WTC11 (cell line): ENCODE data around the gene PTPRU.

Source experiments
- CTCF ChIP-seq: fragments of 200-600 bp; IDR thresholded peaks from 2 replicates; pipeline ENCODE4 v1.8.0; 2022; ENCODE audit warnings: antibody characterized with exemption
- SMAD3 ChIP-seq: sonication (generic); formaldehyde crosslinking; IDR thresholded peaks from 2 replicates; pipeline ENCODE4 v1.8.0; 2022; ENCODE audit warnings: missing genetic modification reagents, mild to moderate bottlenecking, borderline replicate concordance

GRCh38 chr1:29342351-29342750 is 106.0 kb downstream of the PTPRU start:
- TF ChIP-seq SMAD3 (CRISPR knock-in tag) (no peak), CTCF (no peak)
